Astrocyte of the cerebellum (primary cell): ENCODE measurements around the gene C3orf33.

ENCODE experiments used
- DNase-seq: peaks from one replicate; pipeline ENCODE4 v3.0.0-alpha.2; 2011; ENCODE audit warnings: low read depth
- H3K4me3 ChIP-seq: 2 replicates; pipeline ENCODE4 v1.5.1; 2011; ENCODE audit warnings: mild to moderate bottlenecking, low read depth, low read length, moderate library complexity
- CTCF ChIP-seq: IDR thresholded peaks from 2 replicates; pipeline ENCODE4 v1.5.1; 2012; ENCODE audit warnings: low read length, low read depth, moderate library complexity, mild to moderate bottlenecking; ENCODE audit errors: missing control alignments
- in situ Hi-C: cut with HindIII; loops from 2 replicates; pipeline ENCODE4 v1.10.0; 2017; ENCODE audit warnings: low sequenced_read_pairs

C3orf33 gene

GRCh38 chr3:155737844-155738460 is 68.1 kb downstream of the C3orf33 start:
- TF ChIP-seq CTCF, result no peak
- H3K4me3 ChIP-seq, result no peak overlapping the region
- in situ Hi-C loops, result no loop called here
- no peak for DNase-seq

- TF ChIP-seq CTCF, result no peak
- in situ Hi-C loops, result no loop called here
- H3K4me3 ChIP-seq, result no peak overlapping the region
- no peak for DNase-seq
Observed at GRCh38 chr3:155736381-155736780, 69.7 kb downstream of the C3orf33 start.

GRCh38 chr3:155730843-155731242 is 75.2 kb downstream of the C3orf33 start:
- TF ChIP-seq CTCF, result no peak
- no peak overlapping the region for H3K4me3 ChIP-seq
- no peak for DNase-seq
- in situ Hi-C loops, result no loop called here

- in situ Hi-C loops, result no loop called here
- no peak for TF ChIP-seq CTCF
- no peak overlapping the region for H3K4me3 ChIP-seq
- no peak for DNase-seq
Observed at GRCh38 chr3:155727836-155728235, 78.2 kb downstream of the C3orf33 start.

- DNase-seq, result no peak
- in situ Hi-C loops, result no loop called here
- no peak overlapping the region for H3K4me3 ChIP-seq
- TF ChIP-seq CTCF, result no peak
Observed at GRCh38 chr3:155714295-155714718, 91.8 kb downstream of the C3orf33 start.
